ENCODE measurements around the gene BTBD1. TPM values are rescaled to one million over a fixed set of nuclear protein-coding genes. Genes with fewer than 3 reads are reported as not detected.

The BTBD1 gene
- total RNA-seq, 1 experiment from 2014 or later: 80.0 TPM

DNA sequence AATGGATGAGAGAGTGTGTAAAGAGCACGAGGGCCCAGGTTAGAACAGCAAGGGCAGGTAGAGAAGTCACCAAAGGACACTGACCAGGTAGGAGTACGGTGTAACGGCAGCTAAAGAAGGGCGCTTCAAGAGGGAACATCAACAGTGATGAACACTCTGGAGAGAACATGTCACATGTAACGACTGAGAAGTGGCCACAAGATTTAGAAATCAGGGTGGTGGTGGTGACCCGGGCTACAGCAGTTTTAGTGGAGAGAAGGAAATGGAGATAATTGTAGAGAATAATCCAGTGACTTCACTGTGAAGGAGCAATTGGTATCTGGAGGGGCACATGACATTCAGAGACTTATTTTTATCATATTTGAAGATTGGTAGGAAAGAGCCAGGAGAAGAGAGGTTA, 54.4 kb downstream of the BTBD1 start (continued):
- no peak for TF ChIP-seq SP1 (IDR thresholded peaks at IDR 0.05; ENCODE audit: low read depth)
- TF ChIP-seq POLR2AphosphoS5 (IDR thresholded peaks at IDR 0.05; ENCODE audit: low read depth, low read length): no peak
- no peak for TF ChIP-seq TCF7L2 (IDR thresholded peaks at IDR 0.05; ENCODE audit: borderline replicate concordance, extremely low read depth, insufficient read depth, insufficient read length)
- TF ChIP-seq EZH2 (IDR thresholded peaks at IDR 0.05): no peak
- no peak for TF ChIP-seq POLR2A (IDR thresholded peaks at IDR 0.05; ENCODE audit: borderline replicate concordance, extremely low read depth, insufficient read depth, insufficient read length)
- no peak for TF ChIP-seq SIN3A (IDR thresholded peaks at IDR 0.05; ENCODE audit: low read depth)
- no peak for TF ChIP-seq EGR1 (IDR thresholded peaks at IDR 0.05; ENCODE audit: low read depth)
- no peak for TF ChIP-seq ZFX (IDR thresholded peaks at IDR 0.05)

DNA sequence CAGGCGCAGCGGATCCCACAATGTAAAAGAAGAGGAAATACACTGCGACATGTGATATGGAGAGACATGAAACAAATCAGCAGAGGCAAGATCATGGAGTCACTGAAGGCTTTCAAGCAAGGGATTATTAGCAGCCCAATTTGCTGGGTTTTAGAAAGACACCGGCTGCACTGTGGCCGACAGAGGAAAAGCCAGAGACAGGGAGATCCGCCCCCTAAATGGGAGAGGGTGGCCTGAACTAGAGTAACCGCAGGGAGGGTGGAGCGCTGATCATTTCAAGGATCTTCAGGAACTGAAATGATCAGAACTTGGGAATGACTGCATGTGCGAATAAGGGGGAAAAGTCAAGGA, 55.0 kb downstream of the BTBD1 start:
- Histone ChIP-seq H3K9ac (ENCODE audit: low read length) (peak overlapping the region; percentile 77), H4K20me1 (ENCODE audit: insufficient read depth) (no peaks in the 10 kb centered on the region), H3K27ac (ENCODE audit: low read depth, low read length) (peak overlapping the region; percentile 36; the same call in 1 of the 2 replicates), H3K9me2 (ENCODE audit: insufficient read depth) (no peaks in the 10 kb centered on the region), H2AFZ (ENCODE audit: low read depth, low read length, poor library complexity, severe bottlenecking) (peak overlapping the region; percentile 38), H3K79me2 (ENCODE audit: insufficient read depth, low read length) (peaks cover 32% of the 10 kb centered on the region), H3K27me3 (ENCODE audit: insufficient read depth, low read length) (no peaks in the 10 kb centered on the region), H3K4me1 (ENCODE audit: control insufficient read depth in 1 of 2, insufficient read depth in 2 of 2, low read length in 2 of 2) (peaks cover 7 to 18% of the 10 kb centered on the region in 2 experiments; a peak in 3 of 4 replicates), H3K4me2 (ENCODE audit: low read length) (peak overlapping the region; percentile 75), H3K4me3 (replicated peaks in 1 of 2; ENCODE audit: low read depth in 1 of 2, low read length in 2 of 2) (peak overlapping the region; percentile 87 to 98), H3K36me3 (ENCODE audit: control insufficient read depth in 1 of 2, insufficient read depth in 2 of 2, low read length in 2 of 2) (peaks cover 10 to 13% of the 10 kb centered on the region in 2 experiments; a peak in 3 of 4 replicates), H3K9me3 (ENCODE audit: control insufficient read depth in 1 of 2, insufficient read depth in 1 of 2, low read depth in 1 of 2, low read length in 2 of 2) (no peaks in the 10 kb centered on the region)
- no peak for TF ChIP-seq CEBPB (IDR thresholded peaks at IDR 0.05; ENCODE audit: low read depth)
- TF ChIP-seq, protein P1, sequence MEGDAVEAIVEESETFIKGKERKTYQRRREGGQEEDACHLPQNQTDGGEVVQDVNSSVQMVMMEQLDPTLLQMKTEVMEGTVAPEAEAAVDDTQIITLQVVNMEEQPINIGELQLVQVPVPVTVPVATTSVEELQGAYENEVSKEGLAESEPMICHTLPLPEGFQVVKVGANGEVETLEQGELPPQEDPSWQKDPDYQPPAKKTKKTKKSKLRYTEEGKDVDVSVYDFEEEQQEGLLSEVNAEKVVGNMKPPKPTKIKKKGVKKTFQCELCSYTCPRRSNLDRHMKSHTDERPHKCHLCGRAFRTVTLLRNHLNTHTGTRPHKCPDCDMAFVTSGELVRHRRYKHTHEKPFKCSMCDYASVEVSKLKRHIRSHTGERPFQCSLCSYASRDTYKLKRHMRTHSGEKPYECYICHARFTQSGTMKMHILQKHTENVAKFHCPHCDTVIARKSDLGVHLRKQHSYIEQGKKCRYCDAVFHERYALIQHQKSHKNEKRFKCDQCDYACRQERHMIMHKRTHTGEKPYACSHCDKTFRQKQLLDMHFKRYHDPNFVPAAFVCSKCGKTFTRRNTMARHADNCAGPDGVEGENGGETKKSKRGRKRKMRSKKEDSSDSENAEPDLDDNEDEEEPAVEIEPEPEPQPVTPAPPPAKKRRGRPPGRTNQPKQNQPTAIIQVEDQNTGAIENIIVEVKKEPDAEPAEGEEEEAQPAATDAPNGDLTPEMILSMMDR (IDR thresholded peaks at IDR 0.05 in 2 of 3, conservative IDR thresholded peaks at IDR 0.05 in 1 of 3; ENCODE audit: borderline replicate concordance in 1 of 3, insufficient read depth in 1 of 3, low read depth in 2 of 3, low read length in 2 of 3): no peak
- TF ChIP-seq SP1 (IDR thresholded peaks at IDR 0.05; ENCODE audit: low read depth): no peak
- no peak for TF ChIP-seq SIN3A (IDR thresholded peaks at IDR 0.05; ENCODE audit: low read depth)
- ChIA-PET POLR2A (interaction anchor here (1.2 to 1.7 kb wide), 4 partner anchors 9 to 472 kb away, joined by 3 to 6 read pairs (median 3); partner anchors contain the start of gene RPS17), CTCF (interaction anchor here (0.6 to 2.2 kb wide), 14 partner anchors 9 to 554 kb away, joined by 3 to 9 read pairs (median 4); no protein-coding TSS in a partner anchor), RAD21 (ENCODE audit: low non-redundant PET in 1 of 2, low total read pairs in 2 of 2, uncharacterized antibody in 2 of 2, unreplicated experiment in 2 of 2) (no interaction called here)
- ATAC-seq: no peak
- intact Hi-C loops (cut with micrococcal nuclease): loop anchor here (5.0 kb wide), 2 partner anchors 260 to 370 kb away; no protein-coding TSS in a partner anchor
- DNase-seq (ENCODE audit: low read depth, low spot score): no peak
- BruUV-seq (replicated peaks): TSS peak; percentile 80

All from HCT116 (cell line).